ENCODE results near the gene NVL. TPM values are rescaled to one million over a fixed set of nuclear protein-coding genes. Genes with fewer than 3 reads are reported as not detected.

NVL gene
- total and polyA plus RNA-seq, 2 experiments from 2014 or later, result 24.0 to 32.7 TPM

DNA sequence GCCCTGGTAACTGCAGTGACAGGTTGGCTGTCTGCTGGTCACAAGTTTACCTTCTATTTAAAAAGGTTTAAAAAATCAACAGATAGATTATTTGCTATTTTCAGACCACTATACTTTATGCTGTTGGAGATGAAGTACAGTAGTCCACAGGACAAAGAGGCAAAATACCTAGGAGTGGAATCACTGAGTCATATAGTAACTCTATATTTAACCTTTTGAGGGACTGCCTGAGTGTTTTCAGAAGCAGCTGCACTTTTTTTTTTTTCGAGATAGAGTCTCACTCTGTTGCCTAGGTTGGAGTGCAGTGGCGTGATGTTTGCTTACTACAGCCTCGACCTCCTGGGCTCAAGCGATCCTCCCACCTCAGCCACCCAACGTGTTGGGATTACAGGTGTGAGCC lies 38.4 kb upstream of the NVL start:
- Histone ChIP-seq H3K27me3 (no peaks in the 10 kb centered on the region), H3K4me1 (ENCODE audit: low read depth) (no peaks in the 10 kb centered on the region), H3K27ac (no peak overlapping the region), H3K9me3 (ENCODE audit: low read depth) (no peaks in the 10 kb centered on the region), H3K36me3 (peaks cover 51% of the 10 kb centered on the region), H3K4me3 (no peak overlapping the region)
- no peak for DNase-seq (ENCODE audit: low read depth in 1 of 2, low spot score in 1 of 2)
- TF ChIP-seq, protein P1, sequence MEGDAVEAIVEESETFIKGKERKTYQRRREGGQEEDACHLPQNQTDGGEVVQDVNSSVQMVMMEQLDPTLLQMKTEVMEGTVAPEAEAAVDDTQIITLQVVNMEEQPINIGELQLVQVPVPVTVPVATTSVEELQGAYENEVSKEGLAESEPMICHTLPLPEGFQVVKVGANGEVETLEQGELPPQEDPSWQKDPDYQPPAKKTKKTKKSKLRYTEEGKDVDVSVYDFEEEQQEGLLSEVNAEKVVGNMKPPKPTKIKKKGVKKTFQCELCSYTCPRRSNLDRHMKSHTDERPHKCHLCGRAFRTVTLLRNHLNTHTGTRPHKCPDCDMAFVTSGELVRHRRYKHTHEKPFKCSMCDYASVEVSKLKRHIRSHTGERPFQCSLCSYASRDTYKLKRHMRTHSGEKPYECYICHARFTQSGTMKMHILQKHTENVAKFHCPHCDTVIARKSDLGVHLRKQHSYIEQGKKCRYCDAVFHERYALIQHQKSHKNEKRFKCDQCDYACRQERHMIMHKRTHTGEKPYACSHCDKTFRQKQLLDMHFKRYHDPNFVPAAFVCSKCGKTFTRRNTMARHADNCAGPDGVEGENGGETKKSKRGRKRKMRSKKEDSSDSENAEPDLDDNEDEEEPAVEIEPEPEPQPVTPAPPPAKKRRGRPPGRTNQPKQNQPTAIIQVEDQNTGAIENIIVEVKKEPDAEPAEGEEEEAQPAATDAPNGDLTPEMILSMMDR (IDR thresholded peaks at IDR 0.05; ENCODE audit: low read depth, low read length), result no peak

DNA sequence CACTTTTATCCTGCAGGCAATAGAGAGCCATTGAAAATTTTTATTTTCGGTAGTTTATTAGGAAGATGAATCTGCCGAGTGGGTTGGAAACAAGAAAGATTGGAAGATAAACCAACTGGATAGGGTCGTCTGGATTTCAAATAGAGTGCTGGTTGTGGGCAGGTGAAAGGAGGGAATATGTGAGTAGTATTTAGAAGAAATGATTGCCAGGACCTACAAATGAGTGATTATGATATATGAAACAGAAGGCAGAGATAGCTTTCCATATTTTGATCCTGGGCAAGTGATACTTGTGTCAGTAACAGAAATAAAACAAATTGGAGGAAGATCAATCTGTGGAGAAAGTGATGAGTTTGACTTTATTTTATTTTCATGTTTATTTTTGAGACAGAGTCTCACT lies 29.2 kb upstream of the NVL start:
- H3K4me1 ChIP-seq (ENCODE audit: low read depth), result peaks cover 15% of the 10 kb centered on the region
- no peak overlapping the region for H3K4me3 ChIP-seq
- H3K27ac ChIP-seq, result no peak overlapping the region
- no peaks in the 10 kb centered on the region for H3K9me3 ChIP-seq (ENCODE audit: low read depth)
- no peak for DNase-seq (ENCODE audit: low read depth in 1 of 2, low spot score in 1 of 2)
- TF ChIP-seq, protein P1 (IDR thresholded peaks at IDR 0.05; ENCODE audit: low read depth, low read length), result no peak
- no peaks in the 10 kb centered on the region for H3K27me3 ChIP-seq
- peaks cover 1% of the 10 kb centered on the region for H3K36me3 ChIP-seq

DNA sequence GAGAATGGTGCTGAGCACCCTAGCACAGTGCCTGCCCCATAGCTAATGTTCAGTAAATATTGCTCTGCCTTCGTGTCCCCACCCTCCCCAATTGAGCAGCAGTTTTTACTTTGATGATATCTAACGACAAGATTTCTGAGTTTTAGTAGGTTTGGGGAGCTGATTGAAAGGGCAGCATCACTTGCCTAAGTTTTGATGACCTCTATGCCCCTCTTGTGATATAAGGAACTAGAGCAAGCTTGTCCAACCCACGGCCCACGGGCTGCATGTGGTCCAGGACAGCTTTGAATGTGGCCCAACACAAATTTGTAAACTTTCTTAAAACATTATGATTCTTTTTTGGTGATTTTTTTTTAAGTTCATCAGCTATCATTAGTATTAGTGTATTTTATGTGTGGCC lies 28.3 kb upstream of the NVL start:
- H3K4me1 ChIP-seq (ENCODE audit: low read depth), result peaks cover 15% of the 10 kb centered on the region
- TF ChIP-seq, protein P1 (IDR thresholded peaks at IDR 0.05; ENCODE audit: low read depth, low read length), result no peak
- H3K4me3 ChIP-seq, result peak overlapping the region; percentile 86
- H3K27ac ChIP-seq, result no peak overlapping the region
- H3K27me3 ChIP-seq, result no peaks in the 10 kb centered on the region
- no peak for DNase-seq (ENCODE audit: low read depth in 1 of 2, low spot score in 1 of 2)
- no peaks in the 10 kb centered on the region for H3K36me3 ChIP-seq
- H3K9me3 ChIP-seq (ENCODE audit: low read depth), result no peaks in the 10 kb centered on the region

DNA sequence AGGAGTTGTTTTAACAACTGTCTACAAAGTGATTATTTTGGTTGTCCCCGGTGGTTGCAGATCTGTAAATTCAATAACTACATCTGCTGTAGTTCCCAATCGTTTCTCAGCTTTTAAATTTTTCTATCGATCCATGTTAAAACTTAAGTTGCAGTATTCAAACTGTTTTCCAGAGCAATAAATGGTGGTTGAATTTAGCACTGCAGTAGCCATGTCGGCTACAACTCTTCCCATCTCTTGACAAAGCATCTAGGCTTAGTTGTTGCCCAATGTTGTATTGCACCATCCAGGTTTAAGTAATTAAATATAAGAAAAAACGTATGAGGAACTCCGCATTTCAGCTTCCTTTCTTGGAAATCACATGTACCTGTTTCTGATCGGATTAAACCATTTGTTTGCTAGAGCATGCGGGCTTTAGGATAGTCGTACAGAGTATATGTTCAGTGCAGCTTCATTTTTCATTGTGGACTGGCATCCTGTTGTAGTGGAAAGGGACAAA lies 27.7 kb upstream of the NVL start:
- TF ChIP-seq, protein P1 (IDR thresholded peaks at IDR 0.05; ENCODE audit: low read depth, low read length), result no peak
- no peaks in the 10 kb centered on the region for H3K36me3 ChIP-seq
- DNase-seq (ENCODE audit: low read depth in 1 of 2, low spot score in 1 of 2), result peak in 1 of 2 donors; percentile 83
- H3K9me3 ChIP-seq (ENCODE audit: low read depth), result no peaks in the 10 kb centered on the region
- H3K4me1 ChIP-seq (ENCODE audit: low read depth), result peaks cover 15% of the 10 kb centered on the region
- H3K27me3 ChIP-seq, result no peaks in the 10 kb centered on the region
- no peak overlapping the region for H3K27ac ChIP-seq
- peak overlapping the region; percentile 86 for H3K4me3 ChIP-seq

DNA sequence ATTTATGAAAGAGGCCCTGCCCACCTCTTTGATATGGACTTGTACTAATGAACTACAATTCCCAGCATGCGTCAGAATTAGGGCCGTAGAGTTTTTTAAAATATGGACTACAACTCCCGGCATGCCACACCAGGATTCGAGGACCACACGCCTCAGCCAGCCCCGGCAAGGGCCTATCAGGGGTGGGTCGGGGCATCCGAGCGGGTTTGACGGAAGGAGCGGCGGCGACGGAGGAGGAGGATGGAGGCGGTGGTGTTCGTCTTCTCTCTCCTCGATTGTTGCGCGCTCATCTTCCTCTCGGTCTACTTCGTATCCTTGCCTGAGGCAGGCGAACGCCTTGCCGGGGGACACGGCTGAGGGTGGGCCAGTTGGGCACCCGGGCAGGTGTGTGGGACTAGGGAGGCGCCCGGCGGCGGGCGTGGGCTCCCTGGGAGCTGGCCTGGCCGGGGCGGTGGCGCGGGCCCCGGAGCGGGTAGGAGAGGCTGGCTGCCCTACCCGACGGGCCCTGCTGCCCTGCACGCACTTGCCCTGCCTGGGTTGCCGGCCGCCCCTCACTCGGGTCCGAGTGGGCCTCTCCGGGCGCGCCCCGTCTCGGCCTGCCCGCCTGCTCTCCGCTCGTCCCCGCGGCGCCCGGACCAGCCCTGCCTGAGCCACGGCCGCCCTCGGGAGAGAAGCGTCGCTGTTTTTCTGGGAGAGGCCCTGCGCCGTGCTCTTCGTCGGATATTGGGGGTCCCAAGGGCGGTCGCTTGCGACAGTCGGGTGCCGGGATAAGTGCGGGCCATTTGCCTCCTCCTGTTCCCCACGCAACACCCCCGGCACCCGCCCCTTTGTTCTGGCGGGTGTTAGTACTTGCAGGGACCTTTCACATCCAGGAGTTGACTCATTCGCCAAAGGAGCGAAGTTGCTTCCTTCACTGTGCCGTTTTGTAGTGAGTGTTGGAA lies 27.0 kb upstream of the NVL start, which contains the start of gene CNIH4:
Gene CNIH4 (plus strand): TSS at position 195 of the 941 bp plus-strand sequence. CDS start 46 bp downstream, at position 241.
- H3K4me1 ChIP-seq (ENCODE audit: low read depth), result peaks cover 15% of the 10 kb centered on the region
- H3K27ac ChIP-seq, result peak within 1 kb of the TSS; percentile 49

More for the DNA sequence above, 27.0 kb upstream of the NVL start, which contains the start of gene CNIH4:
- TF ChIP-seq, protein P1 (IDR thresholded peaks at IDR 0.05; ENCODE audit: low read depth, low read length), result no peak
- H3K27me3 ChIP-seq, result no peaks in the 10 kb centered on the region
- DNase-seq (ENCODE audit: low read depth in 1 of 2, low spot score in 1 of 2), result peak; percentile 95 to 96
- H3K9me3 ChIP-seq (ENCODE audit: low read depth), result no peaks in the 10 kb centered on the region
- H3K36me3 ChIP-seq, result no peaks in the 10 kb centered on the region
- peak within 1 kb of the TSS; percentile 86 for H3K4me3 ChIP-seq
